ENCODE data around the gene OMA1.

DNA sequence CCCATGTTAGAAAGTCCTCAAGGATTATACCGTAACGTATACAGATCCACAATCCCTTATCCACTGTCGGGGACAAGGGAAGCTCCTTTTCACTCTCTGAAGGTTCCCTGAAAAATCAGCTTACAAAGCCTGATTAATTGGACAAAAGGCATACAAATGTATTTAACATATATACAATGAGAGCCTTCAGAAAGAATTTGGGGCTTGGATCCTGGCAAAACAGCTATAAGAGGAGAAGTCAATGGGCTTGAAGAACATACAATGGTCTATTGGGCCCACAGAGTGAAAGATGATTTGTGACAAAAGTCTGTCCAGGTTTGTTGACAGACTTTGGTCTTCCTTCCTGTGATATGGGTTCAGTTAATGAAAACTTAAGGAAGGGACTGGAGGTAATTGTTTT is 19.8 kb upstream of the OMA1 start:
- TF ChIP-seq, protein P1, sequence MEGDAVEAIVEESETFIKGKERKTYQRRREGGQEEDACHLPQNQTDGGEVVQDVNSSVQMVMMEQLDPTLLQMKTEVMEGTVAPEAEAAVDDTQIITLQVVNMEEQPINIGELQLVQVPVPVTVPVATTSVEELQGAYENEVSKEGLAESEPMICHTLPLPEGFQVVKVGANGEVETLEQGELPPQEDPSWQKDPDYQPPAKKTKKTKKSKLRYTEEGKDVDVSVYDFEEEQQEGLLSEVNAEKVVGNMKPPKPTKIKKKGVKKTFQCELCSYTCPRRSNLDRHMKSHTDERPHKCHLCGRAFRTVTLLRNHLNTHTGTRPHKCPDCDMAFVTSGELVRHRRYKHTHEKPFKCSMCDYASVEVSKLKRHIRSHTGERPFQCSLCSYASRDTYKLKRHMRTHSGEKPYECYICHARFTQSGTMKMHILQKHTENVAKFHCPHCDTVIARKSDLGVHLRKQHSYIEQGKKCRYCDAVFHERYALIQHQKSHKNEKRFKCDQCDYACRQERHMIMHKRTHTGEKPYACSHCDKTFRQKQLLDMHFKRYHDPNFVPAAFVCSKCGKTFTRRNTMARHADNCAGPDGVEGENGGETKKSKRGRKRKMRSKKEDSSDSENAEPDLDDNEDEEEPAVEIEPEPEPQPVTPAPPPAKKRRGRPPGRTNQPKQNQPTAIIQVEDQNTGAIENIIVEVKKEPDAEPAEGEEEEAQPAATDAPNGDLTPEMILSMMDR (IDR thresholded peaks at IDR 0.05; ENCODE audit: poor library complexity, severe bottlenecking) = no peak
- TF ChIP-seq EP300 (conservative IDR thresholded peaks at IDR 0.05; ENCODE audit: poor library complexity, severe bottlenecking) = no peak
- no peak for TF ChIP-seq POLR2AphosphoS5 (IDR thresholded peaks at IDR 0.05)
- TF ChIP-seq TAF1 (IDR thresholded peaks at IDR 0.05; ENCODE audit: low read depth) = no peak
- TF ChIP-seq, protein P2, sequence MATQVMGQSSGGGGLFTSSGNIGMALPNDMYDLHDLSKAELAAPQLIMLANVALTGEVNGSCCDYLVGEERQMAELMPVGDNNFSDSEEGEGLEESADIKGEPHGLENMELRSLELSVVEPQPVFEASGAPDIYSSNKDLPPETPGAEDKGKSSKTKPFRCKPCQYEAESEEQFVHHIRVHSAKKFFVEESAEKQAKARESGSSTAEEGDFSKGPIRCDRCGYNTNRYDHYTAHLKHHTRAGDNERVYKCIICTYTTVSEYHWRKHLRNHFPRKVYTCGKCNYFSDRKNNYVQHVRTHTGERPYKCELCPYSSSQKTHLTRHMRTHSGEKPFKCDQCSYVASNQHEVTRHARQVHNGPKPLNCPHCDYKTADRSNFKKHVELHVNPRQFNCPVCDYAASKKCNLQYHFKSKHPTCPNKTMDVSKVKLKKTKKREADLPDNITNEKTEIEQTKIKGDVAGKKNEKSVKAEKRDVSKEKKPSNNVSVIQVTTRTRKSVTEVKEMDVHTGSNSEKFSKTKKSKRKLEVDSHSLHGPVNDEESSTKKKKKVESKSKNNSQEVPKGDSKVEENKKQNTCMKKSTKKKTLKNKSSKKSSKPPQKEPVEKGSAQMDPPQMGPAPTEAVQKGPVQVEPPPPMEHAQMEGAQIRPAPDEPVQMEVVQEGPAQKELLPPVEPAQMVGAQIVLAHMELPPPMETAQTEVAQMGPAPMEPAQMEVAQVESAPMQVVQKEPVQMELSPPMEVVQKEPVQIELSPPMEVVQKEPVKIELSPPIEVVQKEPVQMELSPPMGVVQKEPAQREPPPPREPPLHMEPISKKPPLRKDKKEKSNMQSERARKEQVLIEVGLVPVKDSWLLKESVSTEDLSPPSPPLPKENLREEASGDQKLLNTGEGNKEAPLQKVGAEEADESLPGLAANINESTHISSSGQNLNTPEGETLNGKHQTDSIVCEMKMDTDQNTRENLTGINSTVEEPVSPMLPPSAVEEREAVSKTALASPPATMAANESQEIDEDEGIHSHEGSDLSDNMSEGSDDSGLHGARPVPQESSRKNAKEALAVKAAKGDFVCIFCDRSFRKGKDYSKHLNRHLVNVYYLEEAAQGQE (IDR thresholded peaks at IDR 0.05; ENCODE audit: borderline replicate concordance) = no peak

Data from neural cell (in vitro differentiated cells).